GM18511 (cell line): ENCODE results near the gene DTNB.
"Not testable (repeated sequence)": the region's sequence is repeated elsewhere in the genome, so short reads cannot be mapped to it uniquely, and the experiment has no call there.

Experiments
- ATAC-seq: cut with Tn5 transposase; IDR thresholded peaks from one replicate; pipeline ENCODE4 v1.9.1; 2021; ENCODE audit warnings: mild to moderate bottlenecking, moderate library complexity; ENCODE audit not compliant: unreplicated experiment

DTNB gene

GRCh38 chr2:25673300-25674076 lies at the start of gene DTNB:
Gene DTNB (minus strand): TSS chr2:25673577. CDS start chr2:25652660, 20,917 bp downstream.
- peak; percentile 73 for ATAC-seq

GRCh38 chr2:25722224-25722623 lies 48.8 kb upstream of the DTNB start:
- ATAC-seq = no peak

GRCh38 chr2:25720575-25720974 lies 47.2 kb upstream of the DTNB start:
- ATAC-seq = no peak

- ATAC-seq = no peak
Observed at GRCh38 chr2:25714740-25715139, 41.4 kb upstream of the DTNB start.

- no peak for ATAC-seq
Observed at GRCh38 chr2:25712455-25712854, 39.1 kb upstream of the DTNB start.

- no peak for ATAC-seq
Observed at GRCh38 chr2:25711675-25712354, 38.4 kb upstream of the DTNB start.

- ATAC-seq = no peak
Observed at GRCh38 chr2:25710750-25711149, 37.4 kb upstream of the DTNB start.

GRCh38 chr2:25709349-25709748 lies 36.0 kb upstream of the DTNB start:
- no peak for ATAC-seq

- no peak for ATAC-seq
Observed at GRCh38 chr2:25707927-25708590, 34.7 kb upstream of the DTNB start.

GRCh38 chr2:25705575-25705974 lies 32.2 kb upstream of the DTNB start:
- ATAC-seq = not testable (repeated sequence)

GRCh38 chr2:25701801-25702200 lies 28.4 kb upstream of the DTNB start:
- ATAC-seq = no peak

- ATAC-seq = no peak
Observed at GRCh38 chr2:25700221-25700660, 26.9 kb upstream of the DTNB start.

GRCh38 chr2:25699216-25699615 lies 25.8 kb upstream of the DTNB start:
- no peak for ATAC-seq

GRCh38 chr2:25698752-25699151 lies 25.4 kb upstream of the DTNB start:
- ATAC-seq = no peak

GRCh38 chr2:25697559-25698341 lies 24.4 kb upstream of the DTNB start:
- ATAC-seq = no peak

GRCh38 chr2:25692737-25693445 lies 19.5 kb upstream of the DTNB start:
- ATAC-seq = no peak

GRCh38 chr2:25692143-25692542 lies 18.8 kb upstream of the DTNB start:
- no peak for ATAC-seq

- ATAC-seq = no peak
Observed at GRCh38 chr2:25690058-25690457, 16.7 kb upstream of the DTNB start.

GRCh38 chr2:25688236-25688635 lies 14.9 kb upstream of the DTNB start:
- no peak for ATAC-seq

- ATAC-seq = no peak
Observed at GRCh38 chr2:25685741-25686140, 12.4 kb upstream of the DTNB start.
